Measurements from ENCODE around the gene MYCBPAP. TPM values are rescaled to one million over a fixed set of nuclear protein-coding genes. Genes with fewer than 3 reads are reported as not detected.

MYCBPAP gene
- total and polyA plus RNA-seq, 8 donors = 1.4 to 9.1 (median 5.8) TPM

DNA sequence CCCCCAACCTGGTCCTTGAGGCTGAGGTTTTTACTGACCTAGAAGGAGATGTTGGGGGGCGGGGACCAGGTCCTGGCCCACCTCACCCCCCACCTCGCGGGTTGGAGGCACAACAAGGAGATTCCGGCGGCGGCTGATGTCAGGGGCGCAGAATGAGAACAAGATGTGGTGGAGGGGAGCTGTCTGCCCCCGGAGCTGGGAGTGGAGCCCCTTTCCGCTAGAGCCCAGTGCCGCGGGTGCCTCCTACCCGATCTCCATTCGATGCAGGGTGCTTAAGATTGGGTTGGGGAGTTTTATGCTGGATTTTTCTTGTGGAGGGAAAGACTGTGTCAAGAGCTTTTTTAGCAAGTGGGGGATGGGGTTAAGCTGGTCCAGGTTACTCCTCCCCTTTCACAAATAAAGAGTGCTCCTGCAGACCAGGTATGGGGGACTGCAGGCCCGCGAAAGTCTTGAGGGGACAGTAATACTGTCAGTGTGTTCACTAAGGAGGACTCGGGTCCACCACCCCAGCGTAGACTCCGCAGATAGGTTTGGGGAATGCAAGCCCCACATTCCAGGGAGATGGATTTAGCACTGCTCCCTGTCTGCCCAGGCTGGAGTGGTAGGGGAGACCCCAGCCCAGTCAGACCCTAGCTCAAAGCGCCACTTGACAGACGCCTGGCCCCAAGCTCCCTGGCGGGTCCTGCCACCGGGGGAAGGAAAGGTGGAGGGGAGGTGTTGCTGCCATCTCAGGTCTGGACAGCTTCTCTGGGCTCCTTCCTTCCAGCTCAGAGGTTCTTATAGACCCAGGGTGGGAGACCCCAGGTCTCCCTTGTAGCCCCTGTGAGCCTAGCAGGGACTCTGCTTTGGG is 54.2 kb downstream of the MYCBPAP start:
- Histone ChIP-seq H3K27me3 (peaks cover 38 to 100% of the 10 kb centered on the region in 2 donors), H3K27ac (no peak overlapping the region), H3K4me1 (peaks cover 25 to 36% of the 10 kb centered on the region in 2 donors), H3K36me3 (no peaks in the 10 kb centered on the region), H3K4me3 (no peak overlapping the region), H3K9me3 (no peaks in the 10 kb centered on the region)
- DNase-seq = no peak
- intact Hi-C loops (cut with DNase I) = no loop called here
- TF ChIP-seq, protein P1, sequence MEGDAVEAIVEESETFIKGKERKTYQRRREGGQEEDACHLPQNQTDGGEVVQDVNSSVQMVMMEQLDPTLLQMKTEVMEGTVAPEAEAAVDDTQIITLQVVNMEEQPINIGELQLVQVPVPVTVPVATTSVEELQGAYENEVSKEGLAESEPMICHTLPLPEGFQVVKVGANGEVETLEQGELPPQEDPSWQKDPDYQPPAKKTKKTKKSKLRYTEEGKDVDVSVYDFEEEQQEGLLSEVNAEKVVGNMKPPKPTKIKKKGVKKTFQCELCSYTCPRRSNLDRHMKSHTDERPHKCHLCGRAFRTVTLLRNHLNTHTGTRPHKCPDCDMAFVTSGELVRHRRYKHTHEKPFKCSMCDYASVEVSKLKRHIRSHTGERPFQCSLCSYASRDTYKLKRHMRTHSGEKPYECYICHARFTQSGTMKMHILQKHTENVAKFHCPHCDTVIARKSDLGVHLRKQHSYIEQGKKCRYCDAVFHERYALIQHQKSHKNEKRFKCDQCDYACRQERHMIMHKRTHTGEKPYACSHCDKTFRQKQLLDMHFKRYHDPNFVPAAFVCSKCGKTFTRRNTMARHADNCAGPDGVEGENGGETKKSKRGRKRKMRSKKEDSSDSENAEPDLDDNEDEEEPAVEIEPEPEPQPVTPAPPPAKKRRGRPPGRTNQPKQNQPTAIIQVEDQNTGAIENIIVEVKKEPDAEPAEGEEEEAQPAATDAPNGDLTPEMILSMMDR (IDR thresholded peaks at IDR 0.05) = no peak
- no peak for ATAC-seq

DNA sequence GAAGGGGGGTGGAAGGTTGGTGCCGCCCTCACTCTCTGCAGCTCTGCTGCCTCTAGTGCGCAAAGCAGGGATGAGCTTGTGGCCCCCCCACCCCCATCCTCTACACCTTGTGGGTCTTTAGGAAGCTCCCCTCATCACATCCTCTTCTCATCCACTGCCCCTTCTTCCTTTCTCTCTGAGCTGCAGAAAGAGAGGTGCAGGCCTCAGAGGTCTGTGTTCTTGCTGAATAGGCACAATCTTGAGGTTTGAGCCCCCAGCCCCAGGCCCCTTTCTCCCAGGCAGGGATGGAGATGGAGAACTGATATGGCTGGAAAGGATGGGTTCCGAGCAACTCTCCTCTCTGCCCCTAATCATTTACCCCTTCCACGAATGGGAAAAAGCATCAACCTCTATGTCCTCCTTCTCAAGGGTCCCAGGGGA is 54.9 kb downstream of the MYCBPAP start:
- no peaks in the 10 kb centered on the region for H3K9me3 ChIP-seq
- H3K36me3 ChIP-seq = no peaks in the 10 kb centered on the region
- no peak overlapping the region for H3K27ac ChIP-seq
- H3K4me1 ChIP-seq = peaks cover 25 to 36% of the 10 kb centered on the region in 2 donors
- TF ChIP-seq, protein P1 (IDR thresholded peaks at IDR 0.05) = no peak
- DNase-seq (no peak), ATAC-seq (no peak)
- intact Hi-C loops (cut with DNase I) = no loop called here
- H3K27me3 ChIP-seq = peaks cover 38 to 98% of the 10 kb centered on the region in 2 donors
- H3K4me3 ChIP-seq = no peak overlapping the region

DNA sequence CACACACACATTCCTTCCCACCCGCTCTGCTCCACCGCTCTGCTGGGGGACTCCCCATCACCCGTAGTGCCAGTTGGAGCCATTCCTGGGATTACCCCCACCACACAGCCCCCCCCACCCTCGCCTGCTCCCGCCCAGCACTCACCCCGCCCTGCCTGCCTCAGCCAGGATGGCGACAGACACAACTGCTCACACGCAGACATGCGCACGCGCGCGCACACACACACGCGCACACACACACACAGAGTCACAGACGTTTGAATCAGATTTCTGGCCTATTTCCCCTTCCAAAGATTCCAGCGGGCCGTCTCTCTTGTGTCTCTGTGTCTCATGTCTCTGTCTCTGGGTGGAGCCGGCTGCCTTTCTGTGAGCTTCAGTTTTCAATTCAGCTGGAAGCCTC is 56.7 kb downstream of the MYCBPAP start:
- peak; percentile 37 for ATAC-seq
- H3K4me1 ChIP-seq = peaks cover 10 to 20% of the 10 kb centered on the region in 2 donors
- H3K27ac ChIP-seq = peak overlapping the region in 1 of 2 donors; percentile 44
- H3K4me3 ChIP-seq = no peak overlapping the region
- H3K27me3 ChIP-seq = peaks cover 28 to 80% of the 10 kb centered on the region in 2 donors
- H3K36me3 ChIP-seq = no peaks in the 10 kb centered on the region
- DNase-seq = peak in 3 of 4 donors; percentile 67 to 88 (median 73)
- H3K9me3 ChIP-seq = no peaks in the 10 kb centered on the region
- TF ChIP-seq, protein P1 (IDR thresholded peaks at IDR 0.05) = no peak
- intact Hi-C loops (cut with DNase I) = no loop called here

DNA sequence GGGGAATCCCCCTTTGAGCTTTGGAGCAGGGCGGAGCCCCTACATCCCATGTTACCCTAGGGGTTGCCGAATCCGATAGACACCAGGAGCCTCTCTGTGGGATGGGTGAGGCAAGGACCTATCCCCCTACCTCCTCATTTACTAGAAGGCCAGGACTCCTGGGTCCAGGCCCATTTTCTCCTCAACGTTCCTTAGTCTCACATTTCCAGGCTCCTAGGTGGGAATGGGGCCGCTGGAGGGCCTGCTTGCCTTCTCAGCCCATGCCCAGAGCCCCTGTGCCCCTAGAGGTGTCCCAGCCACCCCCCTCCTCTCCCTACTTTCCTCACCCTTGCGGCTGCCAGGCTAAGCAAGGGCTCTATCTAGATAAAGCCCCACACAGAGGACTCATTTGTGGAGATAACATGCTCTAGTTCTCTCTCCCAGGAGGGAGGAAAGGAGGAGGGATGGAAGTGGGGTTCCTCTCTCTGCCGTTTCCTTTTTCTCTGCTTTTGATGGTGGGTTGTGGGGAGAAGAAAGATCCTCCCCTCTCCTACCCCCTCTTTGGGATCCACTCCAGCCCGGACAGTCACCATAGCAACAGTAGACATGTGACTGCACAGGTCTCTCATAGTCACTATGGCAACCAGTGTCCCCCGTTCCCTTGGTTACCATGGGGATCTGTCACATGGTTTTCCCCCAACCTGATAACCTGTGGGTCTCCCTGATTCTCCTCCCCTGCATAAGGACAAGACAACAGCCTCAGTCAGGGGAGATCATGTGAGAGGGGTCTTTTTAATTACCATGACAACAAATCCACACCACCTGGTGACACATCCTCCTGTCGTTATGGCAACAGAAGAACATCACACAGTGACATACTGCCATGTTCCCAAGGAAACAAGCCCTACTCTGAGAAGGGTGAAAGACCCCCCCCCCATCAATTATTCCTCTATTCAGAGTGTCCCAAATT is 57.4 kb downstream of the MYCBPAP start:
- Histone ChIP-seq H3K9me3 (no peaks in the 10 kb centered on the region), H3K36me3 (no peaks in the 10 kb centered on the region), H3K27ac (no peak overlapping the region), H3K27me3 (peaks cover 22 to 72% of the 10 kb centered on the region in 2 donors), H3K4me1 (peaks cover 6 to 12% of the 10 kb centered on the region in 2 donors), H3K4me3 (no peak overlapping the region)
- intact Hi-C loops (cut with DNase I) = no loop called here
- TF ChIP-seq, protein P1 (IDR thresholded peaks at IDR 0.05) = no peak
- DNase-seq (no peak), ATAC-seq (no peak)
